Stomach (tissue), 4 donors: ENCODE results near the gene NHERF2.

Source experiments
- EP300 ChIP-seq: sonication (generic); formaldehyde crosslinking; IDR thresholded peaks from one replicate; pipeline ENCODE4 v1.6.1; 2017; ENCODE audit warnings: antibody characterized with exemption
- TF ChIP-seq, protein P1 (sequence below), 7 experiments: fragments of 450-650 bp in 4 of 7; fragments of 200-600 bp in 3 of 7; sonication (generic) in 3 of 7; IDR thresholded peaks; one replicate each; pipeline ENCODE4 v1.5.1; 2016 to 2019; ENCODE audit warnings: antibody characterized with exemption in 7 of 7, control low read depth in 2 of 7, mild to moderate bottlenecking in 1 of 7

DNA sequence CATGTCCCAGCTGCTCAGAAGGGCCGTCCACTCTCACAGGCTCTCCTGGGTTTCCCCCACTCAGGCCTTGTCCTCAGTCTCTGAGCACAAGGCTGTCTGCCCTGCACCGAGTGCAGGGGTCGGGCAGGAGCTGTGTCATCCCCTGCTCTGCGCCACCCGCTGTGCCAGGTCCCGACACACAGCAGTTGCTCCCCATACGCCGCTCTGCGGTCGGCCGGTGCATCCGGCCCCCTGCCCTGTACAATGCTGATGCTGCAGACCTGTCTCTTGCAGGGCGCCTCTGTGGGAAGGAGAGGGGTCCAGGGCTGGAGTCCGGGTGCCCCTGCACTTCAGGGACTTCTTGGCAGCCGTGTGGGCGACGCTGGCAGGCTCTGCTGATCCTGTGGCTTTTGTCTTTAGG is 27.2 kb downstream of the NHERF2 start:
- TF ChIP-seq, protein P1, sequence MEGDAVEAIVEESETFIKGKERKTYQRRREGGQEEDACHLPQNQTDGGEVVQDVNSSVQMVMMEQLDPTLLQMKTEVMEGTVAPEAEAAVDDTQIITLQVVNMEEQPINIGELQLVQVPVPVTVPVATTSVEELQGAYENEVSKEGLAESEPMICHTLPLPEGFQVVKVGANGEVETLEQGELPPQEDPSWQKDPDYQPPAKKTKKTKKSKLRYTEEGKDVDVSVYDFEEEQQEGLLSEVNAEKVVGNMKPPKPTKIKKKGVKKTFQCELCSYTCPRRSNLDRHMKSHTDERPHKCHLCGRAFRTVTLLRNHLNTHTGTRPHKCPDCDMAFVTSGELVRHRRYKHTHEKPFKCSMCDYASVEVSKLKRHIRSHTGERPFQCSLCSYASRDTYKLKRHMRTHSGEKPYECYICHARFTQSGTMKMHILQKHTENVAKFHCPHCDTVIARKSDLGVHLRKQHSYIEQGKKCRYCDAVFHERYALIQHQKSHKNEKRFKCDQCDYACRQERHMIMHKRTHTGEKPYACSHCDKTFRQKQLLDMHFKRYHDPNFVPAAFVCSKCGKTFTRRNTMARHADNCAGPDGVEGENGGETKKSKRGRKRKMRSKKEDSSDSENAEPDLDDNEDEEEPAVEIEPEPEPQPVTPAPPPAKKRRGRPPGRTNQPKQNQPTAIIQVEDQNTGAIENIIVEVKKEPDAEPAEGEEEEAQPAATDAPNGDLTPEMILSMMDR (IDR thresholded peaks at IDR 0.05): no peak
- TF ChIP-seq EP300: no peak
